Astrocyte (in vitro differentiated cells and primary cell): ENCODE data around the gene PGS1.

Experiments
- CTCF ChIP-seq: IDR thresholded peaks from 2 replicates; pipeline ENCODE4 v1.5.1; 2011; ENCODE audit warnings: low read depth, mild to moderate bottlenecking, inconsistent platforms, low read length, moderate library complexity; ENCODE audit not compliant: insufficient read depth
- EZH2 ChIP-seq: IDR thresholded peaks from 2 replicates; pipeline ENCODE4 v1.6.1; 2012; ENCODE audit warnings: mild to moderate bottlenecking, low read length, inconsistent platforms; ENCODE audit not compliant: insufficient read depth

GRCh38 chr17:78392295-78392694 is 13.8 kb downstream of the PGS1 start:
- TF ChIP-seq CTCF (no peak), EZH2 (no peak)
